NCI-H526 treated with DMSO at 0.1 percent for 48 hours (cell line): ENCODE measurements around the gene GALNT7.

Experiments
- DNase-seq: peaks from one replicate; lab custom pipeline; 2025; lab: John Stamatoyannopoulos, UW

GALNT7 gene

GRCh38 chr4:173346074-173346473, 177.5 kb downstream of the GALNT7 start:
- DNase-seq: no peak

GRCh38 chr4:173347467-173347866, 178.9 kb downstream of the GALNT7 start:
- DNase-seq: no peak

GRCh38 chr4:173357939-173358338, 189.3 kb downstream of the GALNT7 start:
- no peak for DNase-seq

GRCh38 chr4:173360587-173361221, 192.1 kb downstream of the GALNT7 start:
- DNase-seq: no peak

- DNase-seq: no peak
Observed at GRCh38 chr4:173362666-173363065, 194.1 kb downstream of the GALNT7 start.

- no peak for DNase-seq
Observed at GRCh38 chr4:173365359-173365996, 196.9 kb downstream of the GALNT7 start.

GRCh38 chr4:173367285-173367684, 198.7 kb downstream of the GALNT7 start:
- no peak for DNase-seq

GRCh38 chr4:173367946-173368345, 199.3 kb downstream of the GALNT7 start:
- no peak for DNase-seq

GRCh38 chr4:173370130-173370476, 201.5 kb downstream of the GALNT7 start:
- no peak for DNase-seq

- peak; percentile 88 for DNase-seq
Observed at GRCh38 chr4:173370477-173371291, 202.1 kb downstream of the GALNT7 start, which contains the start of gene SAP30. SAP30 (plus strand) TSS chr4:173370954; CDS start chr4:173371183, 229 bp downstream.

- DNase-seq: peak; percentile 52
Observed at GRCh38 chr4:173371292-173372192, 202.9 kb downstream of the GALNT7 start.
